Esophagus squamous epithelium (tissue), 4 donors: Measurements from ENCODE around the gene GRIK2.

Experiments
- POLR2A ChIP-seq, 4 donors: fragments of 450-650 bp; IDR thresholded peaks; one replicate each; pipeline ENCODE4 v1.6.1; 2017; ENCODE audit warnings: antibody characterized with exemption in 4 of 4, mild to moderate bottlenecking in 4 of 4, moderate library complexity in 3 of 4
- TF ChIP-seq, protein P1 (sequence below), 6 experiments: fragments of 450-650 bp in 4 of 6; fragments of 200-600 bp in 2 of 6; sonication (generic) in 2 of 6; IDR thresholded peaks; one replicate each; pipeline ENCODE4 v1.5.1; 2016 to 2019; ENCODE audit warnings: antibody characterized with exemption in 6 of 6, mild to moderate bottlenecking in 4 of 6, moderate library complexity in 4 of 6

DNA sequence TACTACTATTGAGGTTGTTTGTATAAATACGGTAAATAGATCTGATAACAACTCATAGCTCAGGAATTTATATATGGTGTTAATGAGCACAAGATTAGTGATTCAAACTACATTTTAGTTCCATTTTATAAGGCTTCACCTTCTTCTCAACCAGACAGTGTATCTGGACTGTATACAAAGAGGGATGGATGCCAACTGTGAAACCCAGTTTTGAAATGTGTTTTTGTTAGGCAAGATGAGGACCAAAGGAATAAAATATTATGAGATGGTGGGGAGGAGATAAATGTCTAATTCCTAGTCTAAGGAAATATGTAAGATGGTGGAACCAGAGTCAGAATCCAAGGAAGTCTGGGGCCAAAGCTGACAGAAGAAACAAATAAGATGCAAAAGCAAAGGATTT is 329.0 kb downstream of the GRIK2 start:
- TF ChIP-seq, protein P1, sequence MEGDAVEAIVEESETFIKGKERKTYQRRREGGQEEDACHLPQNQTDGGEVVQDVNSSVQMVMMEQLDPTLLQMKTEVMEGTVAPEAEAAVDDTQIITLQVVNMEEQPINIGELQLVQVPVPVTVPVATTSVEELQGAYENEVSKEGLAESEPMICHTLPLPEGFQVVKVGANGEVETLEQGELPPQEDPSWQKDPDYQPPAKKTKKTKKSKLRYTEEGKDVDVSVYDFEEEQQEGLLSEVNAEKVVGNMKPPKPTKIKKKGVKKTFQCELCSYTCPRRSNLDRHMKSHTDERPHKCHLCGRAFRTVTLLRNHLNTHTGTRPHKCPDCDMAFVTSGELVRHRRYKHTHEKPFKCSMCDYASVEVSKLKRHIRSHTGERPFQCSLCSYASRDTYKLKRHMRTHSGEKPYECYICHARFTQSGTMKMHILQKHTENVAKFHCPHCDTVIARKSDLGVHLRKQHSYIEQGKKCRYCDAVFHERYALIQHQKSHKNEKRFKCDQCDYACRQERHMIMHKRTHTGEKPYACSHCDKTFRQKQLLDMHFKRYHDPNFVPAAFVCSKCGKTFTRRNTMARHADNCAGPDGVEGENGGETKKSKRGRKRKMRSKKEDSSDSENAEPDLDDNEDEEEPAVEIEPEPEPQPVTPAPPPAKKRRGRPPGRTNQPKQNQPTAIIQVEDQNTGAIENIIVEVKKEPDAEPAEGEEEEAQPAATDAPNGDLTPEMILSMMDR (IDR thresholded peaks at IDR 0.05): no peak
- TF ChIP-seq POLR2A (IDR thresholded peaks at IDR 0.05): no peak
